ENCODE results near the gene FNDC8.

- TF ChIP-seq POLR2AphosphoS5 (IDR thresholded peaks at IDR 0.05; ENCODE audit: low read depth, low read length) (no peak), REST (IDR thresholded peaks at IDR 0.05; ENCODE audit: insufficient read depth in 1 of 2, low read depth in 2 of 2, low read length in 2 of 2) (no peak), TAF1 (IDR thresholded peaks at IDR 0.05; ENCODE audit: borderline replicate concordance, insufficient read depth, low read length) (no peak), SIN3A (IDR thresholded peaks at IDR 0.05; ENCODE audit: borderline replicate concordance, insufficient read depth, low read length) (no peak), FOXP2 (optimal IDR thresholded peaks at IDR 0.05; ENCODE audit: borderline replicate concordance, extremely low read depth, extremely low read length, insufficient read depth) (no peak)
Measured at GRCh38 chr17:35171834-35172233, 50.4 kb downstream of the FNDC8 start.
